Activated naive CD4-positive, alpha-beta T cell treated with anti-CD3 and anti-CD28 coated beads, Interleukin-2, amount 50 U/mL, for 72 hours (primary cell): ENCODE data around the gene STEEP1. TPM values are rescaled to one million over a fixed set of nuclear protein-coding genes. Genes with fewer than 3 reads are reported as not detected.
A peak's percentile ranks its signal among the peaks of the same experiment; 100 is the strongest.

Source experiments
- ATAC-seq, 2 donors: fragments of 150-1000 bp; cut with Tn5 transposase; 2 replicates each; pipeline ENCODE4 v1.10.0; 2021; ENCODE audit warnings: mild to moderate bottlenecking in 2 of 2, moderate library complexity in 2 of 2
- DNase-seq, 2 donors: peaks; one replicate each; pipeline ENCODE4 v3.0.0; 2021 to 2022; ENCODE audit warnings: low spot score in 2 of 2
- H3K27ac Mint-ChIP-seq, 2 donors: one replicate each; pipeline ENCODE4 v1.8.0; 2022; ENCODE audit warnings: mild to moderate bottlenecking in 2 of 2, mixed read lengths in 2 of 2
- H3K36me3 Mint-ChIP-seq, 2 donors: one replicate each; pipeline ENCODE4 v1.8.0; 2022; ENCODE audit warnings: mixed read lengths in 2 of 2
- H3K9me3 Mint-ChIP-seq, 2 donors: one replicate each; pipeline ENCODE4 v1.8.0; 2022; ENCODE audit warnings: mixed read lengths in 2 of 2
- total RNA-seq, 2 donors: library from RNA; stranded (reverse); gene quantifications; one replicate each; pipeline ENCODE4 v1.2.3, GENCODE V29; 2022

STEEP1 gene
- 10 to 100 TPM; 22.0 to 25.5 TPM for total RNA-seq

DNA sequence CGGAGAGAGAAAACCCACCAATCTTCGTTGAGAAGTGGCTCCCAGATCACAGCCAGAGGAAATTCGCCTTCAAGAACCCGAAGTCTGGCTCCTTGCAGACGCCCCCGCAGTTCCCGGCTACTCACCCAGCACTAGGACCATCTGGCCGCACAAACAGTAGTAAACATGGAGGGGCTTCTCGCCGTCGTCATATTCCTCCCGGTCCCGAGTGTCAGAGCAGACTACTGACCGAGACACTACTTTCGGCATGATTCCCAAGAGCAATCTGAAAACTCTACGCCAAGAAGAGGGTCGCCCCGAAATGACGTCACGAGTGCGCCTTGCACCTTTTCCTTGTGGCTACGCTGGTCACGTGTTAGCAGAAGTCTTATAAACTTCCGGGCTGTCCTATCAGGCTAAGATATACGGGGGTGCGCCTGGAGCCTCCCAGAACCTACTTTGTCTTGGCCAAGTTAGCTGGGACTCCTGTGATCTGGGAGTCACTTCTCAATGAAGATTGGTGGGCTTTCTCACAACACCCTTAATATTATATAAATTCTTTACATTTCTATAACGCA lies at the start of gene STEEP1:
TSS of gene STEEP1 (minus strand) at position 303 of the 557 bp plus-strand sequence. CDS start at position 249, 54 bp downstream.
- Mint-ChIP-seq H3K36me3 (peaks cover 0 to 9% of the 10 kb centered on the region in 2 donors), H3K27ac (peak within 1 kb of the TSS; percentile 88 to 97), H3K9me3 (no peaks in the 10 kb centered on the region)
- DNase-seq, result peak; percentile 72 to 84
- ATAC-seq, result peak; percentile 100

DNA sequence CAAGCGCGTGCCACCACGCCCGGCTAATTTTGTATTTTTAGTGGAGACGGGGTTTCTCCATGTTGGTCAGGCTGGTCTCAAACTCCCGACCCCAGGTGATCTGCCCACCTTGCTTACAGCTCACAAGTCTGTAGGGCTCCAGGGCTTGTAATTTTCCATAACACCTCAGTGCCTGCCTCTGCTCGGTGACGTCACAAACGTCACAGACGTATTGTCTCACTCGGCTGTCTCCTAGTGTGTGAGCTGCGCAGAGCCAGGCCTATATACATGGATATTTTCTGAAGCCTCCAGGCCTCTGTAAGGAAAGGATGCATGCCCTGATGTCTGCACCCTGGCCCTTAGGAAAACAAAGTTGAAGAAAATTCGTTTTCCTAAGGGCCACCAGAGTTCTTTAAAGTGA lies 49.6 kb upstream of the STEEP1 start:
- ATAC-seq, result no peak
- H3K27ac Mint-ChIP-seq, result peak overlapping the region in 1 of 2 donors; percentile 35
- DNase-seq, result no peak
- H3K36me3 Mint-ChIP-seq, result no peaks in the 10 kb centered on the region
- H3K9me3 Mint-ChIP-seq, result no peaks in the 10 kb centered on the region

DNA sequence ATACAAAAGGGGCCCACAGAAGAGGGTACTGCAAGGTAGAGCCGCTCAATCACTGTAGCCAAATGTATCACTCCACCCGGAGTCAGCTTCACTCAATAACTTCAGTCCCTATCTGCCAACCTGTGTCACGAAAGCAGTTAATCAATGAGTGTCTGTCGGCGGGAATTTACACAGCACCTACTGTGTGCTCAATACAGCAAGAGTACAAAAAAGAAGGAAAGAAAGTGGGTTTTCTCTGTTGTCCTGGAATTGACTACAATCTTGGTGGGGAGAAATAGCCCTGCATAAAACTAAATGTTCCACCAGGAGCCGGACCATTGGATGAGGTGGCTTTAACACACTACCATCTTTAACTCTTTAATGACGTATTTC lies 41.8 kb upstream of the STEEP1 start:
- no peak for DNase-seq
- Mint-ChIP-seq H3K27ac (peak overlapping the region; percentile 97 to 98), H3K36me3 (peaks cover 12 to 13% of the 10 kb centered on the region in 2 donors), H3K9me3 (no peaks in the 10 kb centered on the region)
- no peak for ATAC-seq

DNA sequence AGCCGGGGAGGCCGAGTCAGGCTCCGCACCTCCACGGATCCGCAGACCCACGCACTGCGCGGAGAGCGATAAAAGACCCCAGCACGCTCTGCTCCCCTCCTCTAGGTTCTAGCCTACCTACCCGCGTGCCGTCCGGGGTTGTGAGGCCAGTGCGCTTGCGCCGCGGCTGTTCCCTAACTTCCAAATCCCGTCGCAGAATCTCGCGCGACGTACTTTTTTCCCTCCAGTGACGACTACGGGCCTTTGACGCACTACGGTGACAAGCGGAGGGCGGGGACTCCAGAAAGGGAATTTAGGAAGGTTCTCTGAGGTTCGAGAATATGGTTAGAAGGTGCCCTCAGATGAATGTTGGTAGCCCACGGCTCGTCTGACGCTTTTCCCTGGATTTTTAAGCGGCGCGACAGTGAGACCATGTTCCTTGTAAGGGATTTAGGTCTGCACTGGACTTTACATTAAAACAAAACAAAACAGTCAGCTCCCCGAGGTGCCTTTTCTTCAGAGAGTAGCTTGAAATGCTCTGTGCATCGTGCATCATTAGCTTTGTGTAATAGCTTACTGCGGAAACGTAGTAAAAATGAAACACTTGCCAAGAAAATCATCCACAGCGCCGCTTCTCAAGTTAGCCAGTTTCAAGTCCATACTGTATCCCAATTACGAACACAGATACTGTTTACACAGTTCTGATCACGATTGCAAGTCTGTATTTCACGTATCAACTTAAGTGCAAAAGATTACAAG lies 41.2 kb upstream of the STEEP1 start, which contains the start of gene NKRF:
TSS of gene NKRF (minus strand) at position 145 of the 738 bp plus-strand sequence.
- H3K36me3 Mint-ChIP-seq, result peaks cover 12 to 13% of the 10 kb centered on the region in 2 donors
- peak; percentile 86 to 89 for DNase-seq
- no peaks in the 10 kb centered on the region for H3K9me3 Mint-ChIP-seq
- H3K27ac Mint-ChIP-seq, result peak within 1 kb of the TSS; percentile 97 to 98
- ATAC-seq, result peak; percentile 82 to 89

DNA sequence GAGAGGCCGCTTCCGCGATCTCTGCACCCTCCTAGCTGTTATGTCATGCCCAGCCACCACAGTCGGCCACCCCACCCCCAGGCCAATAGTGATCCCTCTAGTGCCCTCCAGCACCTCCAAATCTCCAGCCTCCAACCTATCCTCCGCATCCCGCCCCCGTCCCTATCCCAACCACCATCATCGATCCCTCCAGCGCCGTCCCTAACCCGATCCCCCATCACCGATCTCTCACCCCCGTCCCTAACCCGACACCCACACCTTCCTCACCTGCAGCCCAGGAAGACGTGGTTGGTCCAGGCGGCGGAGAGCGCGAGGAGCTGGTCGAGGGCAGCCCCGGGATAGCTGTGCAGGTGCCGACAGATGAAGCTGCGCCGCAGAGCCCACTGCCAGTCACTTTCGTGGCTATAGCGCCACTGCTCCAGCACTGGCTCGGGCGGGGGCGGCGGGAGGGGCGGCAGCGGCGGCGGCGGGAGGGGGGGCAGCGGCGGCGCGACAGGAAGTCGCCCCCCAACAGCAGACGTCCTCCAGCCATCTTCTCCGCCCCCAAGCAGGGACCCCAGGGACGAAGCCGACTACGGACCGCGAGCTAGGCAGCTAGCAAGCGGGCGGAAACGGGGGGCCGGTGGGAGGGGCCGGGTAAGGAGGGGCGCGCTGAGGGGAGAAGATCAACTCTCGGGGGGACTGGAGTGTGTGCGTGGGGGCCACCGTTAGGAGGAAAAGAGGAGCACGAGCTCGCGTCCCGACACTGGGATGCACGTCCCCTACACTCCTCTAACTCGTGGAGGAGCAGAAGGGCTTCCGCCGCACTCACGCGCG lies 40.5 kb upstream of the STEEP1 start:
- ATAC-seq, result peak; percentile 55 to 65
- peak overlapping the region; percentile 97 to 98 for H3K27ac Mint-ChIP-seq
- H3K9me3 Mint-ChIP-seq, result no peaks in the 10 kb centered on the region
- H3K36me3 Mint-ChIP-seq, result peaks cover 12 to 13% of the 10 kb centered on the region in 2 donors
- DNase-seq, result peak; percentile 32 to 54

DNA sequence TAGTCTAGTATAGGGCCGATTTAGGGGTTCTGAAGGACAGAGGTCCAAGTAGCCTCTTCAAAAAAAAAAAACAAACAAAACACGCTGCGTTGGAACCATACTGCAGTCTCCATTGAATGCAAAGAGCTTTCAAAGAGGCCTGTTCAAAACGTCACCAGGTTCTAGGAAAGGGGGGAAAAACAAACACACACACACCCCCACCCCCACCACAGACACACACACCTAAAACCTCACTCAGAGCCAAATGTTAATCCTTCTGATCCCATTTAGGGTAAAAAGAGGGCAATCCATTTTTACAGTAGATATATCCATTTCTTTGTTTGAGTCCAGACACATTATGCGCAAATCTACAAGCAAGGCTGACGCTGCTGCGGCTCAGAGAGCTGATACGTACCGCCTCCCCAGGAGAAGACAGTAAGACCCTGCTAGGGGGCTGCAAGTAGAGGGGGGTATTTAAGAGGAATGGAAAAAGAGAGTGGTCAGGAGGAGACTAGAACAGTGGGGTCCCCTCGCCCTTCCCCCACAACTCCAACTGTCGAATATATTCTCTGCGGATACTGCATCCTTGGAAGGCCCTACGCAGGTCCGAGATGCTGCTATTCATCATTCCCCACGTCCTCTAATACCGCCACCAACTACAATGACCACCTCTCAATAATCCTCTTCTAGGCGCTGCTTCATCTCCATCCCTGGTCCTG lies 39.7 kb upstream of the STEEP1 start:
- DNase-seq (no peak), ATAC-seq (no peak)
- Mint-ChIP-seq H3K9me3 (no peaks in the 10 kb centered on the region), H3K36me3 (peaks cover 12 to 13% of the 10 kb centered on the region in 2 donors), H3K27ac (peak overlapping the region; percentile 94 to 97)

DNA sequence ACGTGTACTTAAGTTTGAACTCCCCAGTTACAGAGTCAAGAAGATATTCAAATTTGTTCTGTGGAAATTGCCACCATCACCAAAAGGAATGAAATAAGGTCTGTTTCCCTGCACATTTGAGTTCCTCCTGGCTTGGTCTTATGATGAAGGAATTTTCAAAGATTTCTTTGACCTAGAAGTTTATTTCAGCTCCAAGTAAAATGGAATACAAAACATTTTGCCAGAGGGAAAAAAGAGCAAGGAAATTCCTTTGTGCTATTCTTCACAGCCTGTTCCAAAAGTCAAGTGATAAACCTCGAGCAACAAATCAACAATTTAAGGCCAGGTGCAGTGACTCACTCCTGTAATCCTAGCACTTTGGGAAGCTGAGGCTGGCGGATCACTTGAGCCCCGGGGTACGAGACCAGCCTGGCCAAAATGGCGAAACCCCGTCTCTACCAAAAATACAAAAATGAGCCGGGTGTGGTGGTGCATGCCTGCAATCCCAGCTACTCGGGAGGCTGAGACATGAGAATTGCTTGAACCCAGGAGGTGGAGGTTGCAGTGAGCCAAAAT lies 37.6 kb upstream of the STEEP1 start:
- no peaks in the 10 kb centered on the region for H3K9me3 Mint-ChIP-seq
- H3K27ac Mint-ChIP-seq, result no peak overlapping the region
- ATAC-seq (no peak), DNase-seq (no peak)
- H3K36me3 Mint-ChIP-seq, result peaks cover 12 to 13% of the 10 kb centered on the region in 2 donors

DNA sequence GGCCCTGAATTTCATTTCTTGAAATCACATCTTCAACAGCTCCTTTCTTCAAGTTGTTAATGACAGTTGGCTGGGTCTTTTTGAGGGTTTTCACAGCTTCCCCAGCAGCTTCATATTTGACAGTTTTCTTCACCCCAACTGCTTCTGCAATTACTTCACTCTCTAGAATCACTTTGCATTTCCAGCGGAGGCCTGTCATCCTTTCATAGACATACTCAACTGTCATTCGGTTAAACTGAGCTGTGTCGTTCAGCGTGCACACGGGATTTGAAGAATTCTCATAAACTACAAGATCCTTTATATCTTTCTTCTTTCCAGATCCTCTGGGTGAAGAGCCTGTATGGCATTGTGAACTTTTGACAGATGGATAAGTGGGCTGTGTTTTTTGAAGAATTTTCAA lies 24.6 kb upstream of the STEEP1 start:
- peaks cover 6 to 13% of the 10 kb centered on the region in 2 donors for H3K36me3 Mint-ChIP-seq
- DNase-seq (no peak), ATAC-seq (no peak)
- peak overlapping the region in 1 of 2 donors; percentile 24 for H3K27ac Mint-ChIP-seq
- no peaks in the 10 kb centered on the region for H3K9me3 Mint-ChIP-seq

DNA sequence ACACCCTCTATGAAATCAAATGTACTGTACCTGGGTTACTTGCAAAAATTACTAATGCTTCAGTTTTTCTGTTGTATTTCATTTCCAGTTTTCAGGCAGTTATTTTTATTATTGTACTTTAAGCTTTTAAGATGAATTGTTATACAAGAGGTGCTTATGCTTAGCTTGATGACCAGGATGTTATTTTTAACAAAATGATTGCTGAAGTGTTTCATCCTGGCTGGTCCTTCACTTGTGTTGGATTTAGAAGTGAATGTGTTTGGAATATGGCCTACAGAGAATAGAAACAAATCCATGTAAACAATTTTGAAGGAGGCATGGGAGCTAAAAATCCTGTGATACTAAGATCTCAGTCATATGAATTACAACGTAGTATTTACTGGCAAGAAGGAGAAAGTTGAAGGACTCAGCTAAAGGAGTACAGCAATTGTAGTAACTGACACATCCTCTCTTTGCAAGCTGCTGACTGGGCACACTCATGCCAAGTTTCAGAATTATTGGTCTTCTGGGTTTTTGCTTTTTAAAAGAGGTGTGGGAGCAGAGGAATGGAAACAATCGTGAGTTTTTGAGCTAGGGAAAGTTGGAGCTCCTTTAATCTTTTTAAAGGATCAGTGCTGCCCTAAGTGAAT lies 18.3 kb upstream of the STEEP1 start:
- ATAC-seq (peak; percentile 52 to 66), DNase-seq (no peak)
- Mint-ChIP-seq H3K9me3 (no peaks in the 10 kb centered on the region), H3K36me3 (no peaks in the 10 kb centered on the region), H3K27ac (peak overlapping the region; percentile 18 to 68)

DNA sequence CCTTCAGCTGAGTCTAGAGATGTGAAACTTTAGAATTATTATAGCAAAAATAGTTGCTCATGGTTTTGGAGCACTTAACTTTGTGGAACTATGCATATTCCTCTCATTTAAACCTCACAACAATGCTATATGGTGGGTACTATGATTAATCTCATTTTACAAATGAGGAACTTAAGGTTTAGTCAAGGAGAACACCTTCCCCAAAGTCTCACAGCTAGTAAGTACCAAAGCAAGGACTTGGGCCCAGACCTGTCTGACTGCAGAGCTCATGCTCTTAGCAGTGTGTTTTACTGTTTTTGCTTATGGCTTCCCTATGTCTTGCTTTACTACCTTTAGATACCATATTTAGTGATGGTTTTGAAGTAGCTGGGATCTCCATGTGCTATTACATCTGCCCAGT lies 14.2 kb upstream of the STEEP1 start:
- no peak overlapping the region for H3K27ac Mint-ChIP-seq
- H3K9me3 Mint-ChIP-seq, result no peaks in the 10 kb centered on the region
- ATAC-seq (no peak), DNase-seq (no peak)
- H3K36me3 Mint-ChIP-seq, result no peaks in the 10 kb centered on the region

DNA sequence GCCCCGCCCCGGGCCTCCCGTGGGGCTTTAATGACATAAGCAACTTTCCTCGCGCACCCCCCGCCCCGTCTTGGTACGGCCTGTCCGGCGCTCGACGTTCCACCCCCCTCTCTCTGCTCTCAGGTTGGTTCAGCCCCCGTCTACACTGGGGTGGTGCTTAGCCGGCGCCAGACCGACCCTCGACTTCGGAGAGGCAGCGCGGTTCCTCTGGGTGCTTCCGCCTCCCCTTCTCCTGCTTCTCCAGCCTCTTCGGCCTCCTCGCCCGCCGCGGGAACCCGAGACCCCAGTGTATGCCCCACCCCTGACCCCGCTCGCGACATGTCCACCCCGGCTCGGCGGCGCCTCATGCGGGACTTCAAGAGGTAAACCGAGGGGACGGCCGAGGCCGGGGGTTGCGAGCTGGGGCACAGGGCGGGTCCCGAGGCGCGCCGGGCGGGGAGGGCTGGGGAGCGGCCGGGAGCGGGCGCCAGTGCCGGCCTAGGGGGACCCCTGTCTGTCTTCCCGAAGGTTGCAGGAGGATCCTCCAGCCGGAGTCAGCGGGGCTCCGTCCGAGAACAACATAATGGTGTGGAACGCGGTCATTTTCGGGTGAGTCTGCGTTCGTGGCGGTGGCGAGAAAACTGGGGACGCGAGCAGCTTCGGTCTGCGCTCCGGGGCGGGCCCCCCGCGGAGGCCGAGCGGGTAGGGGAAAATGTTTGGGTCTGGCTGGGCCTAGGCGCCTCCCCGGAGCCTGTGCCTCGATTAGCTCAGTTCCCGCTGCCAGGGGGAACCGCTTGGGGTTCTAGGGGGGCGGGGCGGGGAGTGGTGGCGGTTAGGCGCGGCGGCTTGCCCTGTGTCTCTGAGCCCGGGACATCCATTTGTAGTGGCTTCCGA lies 9.4 kb upstream of the STEEP1 start, which contains the start of gene UBE2A:
TSS of gene UBE2A (plus strand) at position 170 of the 873 bp plus-strand sequence. CDS start at position 319, 149 bp downstream.
- DNase-seq, result peak; percentile 83
- Mint-ChIP-seq H3K36me3 (no peaks in the 10 kb centered on the region), H3K9me3 (no peaks in the 10 kb centered on the region), H3K27ac (peak within 1 kb of the TSS; percentile 81 to 88)
- ATAC-seq, result peak; percentile 90 to 94

DNA sequence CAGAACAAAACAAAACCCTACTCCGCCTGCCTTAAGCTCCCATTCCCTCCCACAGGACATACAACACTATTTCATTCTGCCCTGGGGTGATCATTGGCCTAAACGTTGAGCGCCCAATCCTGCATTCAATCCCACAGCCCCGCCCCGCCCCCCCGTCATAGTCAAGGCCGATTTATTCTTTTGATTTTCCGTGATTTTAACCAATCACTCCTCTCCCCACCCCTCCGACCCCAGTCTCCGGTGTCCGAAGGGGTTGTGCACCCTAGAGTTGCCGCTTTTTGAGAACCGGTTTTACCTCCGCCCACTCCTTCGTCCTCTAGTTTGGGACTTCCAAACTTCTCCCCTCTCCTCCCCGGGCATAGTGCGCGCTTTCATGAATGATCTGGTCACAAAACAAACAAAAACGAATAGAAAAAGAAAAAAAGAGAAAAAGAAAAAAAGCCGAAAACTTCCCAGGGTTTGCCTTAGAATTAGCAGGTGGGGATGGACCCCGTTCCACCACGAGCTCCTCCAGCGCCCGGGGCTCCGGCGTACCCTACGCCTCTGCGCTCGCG lies 8.7 kb upstream of the STEEP1 start:
- DNase-seq (no peak), ATAC-seq (peak; percentile 15 to 18)
- Mint-ChIP-seq H3K36me3 (no peaks in the 10 kb centered on the region), H3K9me3 (no peaks in the 10 kb centered on the region), H3K27ac (peak overlapping the region; percentile 59 to 88)

DNA sequence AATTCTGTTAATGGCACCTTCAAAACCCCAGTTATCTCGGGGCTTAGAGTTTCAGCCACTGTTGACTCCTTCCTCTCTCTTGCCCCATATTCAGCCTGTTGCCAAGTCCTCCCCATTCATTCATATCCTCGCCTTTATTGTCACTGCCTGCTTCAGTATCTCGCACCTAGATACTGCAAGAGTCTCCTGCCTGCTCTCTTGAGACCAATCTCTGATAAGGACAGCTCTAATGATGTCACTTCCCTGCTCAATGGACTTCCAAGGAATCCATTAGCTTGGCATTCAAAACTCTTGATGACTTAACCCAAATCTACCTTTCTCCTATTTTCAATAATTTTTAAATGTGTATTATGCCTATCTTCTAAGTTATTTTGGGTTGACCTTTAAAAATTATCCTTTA lies 8.0 kb upstream of the STEEP1 start:
- ATAC-seq (no peak), DNase-seq (no peak)
- no peaks in the 10 kb centered on the region for H3K9me3 Mint-ChIP-seq
- no peaks in the 10 kb centered on the region for H3K36me3 Mint-ChIP-seq
- peak overlapping the region in 1 of 2 donors; percentile 77 for H3K27ac Mint-ChIP-seq

DNA sequence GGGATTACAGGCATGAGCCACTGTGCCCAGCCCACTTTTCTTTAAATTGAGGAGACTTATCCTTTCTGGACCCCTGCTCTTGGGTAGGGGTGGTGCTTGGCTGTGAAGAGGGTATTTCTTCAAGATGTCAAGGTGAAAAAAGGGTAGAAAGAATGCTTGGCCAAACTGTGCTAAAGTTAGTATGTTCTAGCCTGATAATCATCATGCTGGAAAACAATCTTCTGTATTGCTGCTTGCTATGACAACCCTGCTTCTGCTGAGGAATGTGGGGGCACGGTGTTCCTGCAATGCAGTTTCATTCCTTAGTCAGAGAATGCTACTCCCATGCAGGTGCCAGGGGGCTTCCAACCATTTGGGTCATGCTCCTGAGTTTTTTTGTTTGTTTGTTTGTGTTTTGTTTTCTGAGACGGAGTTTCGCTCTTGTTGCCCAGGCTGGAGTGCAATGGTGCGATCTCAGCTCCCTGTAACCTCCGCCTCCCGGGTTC lies 5.2 kb upstream of the STEEP1 start:
- Mint-ChIP-seq H3K27ac (no peak overlapping the region), H3K36me3 (no peaks in the 10 kb centered on the region), H3K9me3 (no peaks in the 10 kb centered on the region)
- ATAC-seq (no peak), DNase-seq (no peak)

DNA sequence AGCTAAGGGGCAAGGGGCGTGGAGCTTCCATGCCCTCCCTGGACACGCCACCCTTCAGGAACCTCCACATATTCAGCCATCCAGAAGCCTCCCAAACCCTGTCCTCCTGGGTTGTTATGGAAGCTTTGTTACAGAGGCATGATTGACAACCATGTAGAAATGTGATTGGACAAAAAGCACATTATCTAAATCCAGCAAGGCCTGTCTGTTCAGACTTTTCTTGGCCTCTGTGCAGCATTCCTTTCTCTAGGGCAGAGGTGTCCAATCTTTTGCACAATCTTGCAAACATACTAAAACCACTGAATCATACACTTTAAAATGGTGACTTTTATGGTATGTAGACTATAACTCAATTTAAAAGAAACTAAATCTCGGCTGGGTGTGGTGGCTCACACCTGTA lies 12.7 kb downstream of the STEEP1 start:
- no peaks in the 10 kb centered on the region for H3K9me3 Mint-ChIP-seq
- H3K27ac Mint-ChIP-seq, result no peak overlapping the region
- no peak for DNase-seq
- ATAC-seq, result no peak
- no peaks in the 10 kb centered on the region for H3K36me3 Mint-ChIP-seq
